K562 (cell line): ENCODE measurements around the gene TBXA2R. TPM values are rescaled to one million over a fixed set of nuclear protein-coding genes. Genes with fewer than 3 reads are reported as not detected.

ENCODE experiments used
- HMGN3 ChIP-seq: IDR thresholded peaks from 2 replicates; pipeline ENCODE4 v1.6.1; 2011; ENCODE audit warnings: borderline replicate concordance, low read depth, mild to moderate bottlenecking, mixed read lengths, low read length; ENCODE audit not compliant: insufficient read length; ENCODE audit errors: extremely low read depth
- KAT8 ChIP-seq: fragments of 450-650 bp; IDR thresholded peaks from 2 replicates; pipeline ENCODE4 v1.6.1; 2016; ENCODE audit warnings: low read depth, mild to moderate bottlenecking
- LARP7 ChIP-seq: fragments of 450-650 bp; IDR thresholded peaks from 2 replicates; pipeline ENCODE4 v1.6.1; 2016
- SMAD3 ChIP-seq: fragments of 450-650 bp; formaldehyde crosslinking; conservative IDR thresholded peaks from 2 replicates; pipeline ENCODE4 v1.4.0; 2020; ENCODE audit warnings: mild to moderate bottlenecking
- TCF3 ChIP-seq: sonication (generic); formaldehyde crosslinking; IDR thresholded peaks from 2 replicates; pipeline ENCODE4 v1.4.0; 2020; ENCODE audit warnings: mild to moderate bottlenecking, missing genetic modification reagents
- ZBTB17 ChIP-seq: fragments of 450-650 bp; formaldehyde crosslinking; IDR thresholded peaks from 2 replicates; pipeline ENCODE4 v1.4.0; 2020; ENCODE audit warnings: mild to moderate bottlenecking
- polyA plus RNA-seq, 8 experiments: library from polyadenylated mRNA; depleted of rRNA in 4 of 8; stranded (reverse) in 5 of 8; unstranded in 3 of 8; fragments of >200 nt; fragmentation: Nextera tagmentation in 2 of 8; fragmentation: Illumina TruSeq in 1 of 8; extraction: Ambion mirVana in 2 of 8; extraction: Trizol in 1 of 8; gene quantifications; 2 replicates each; pipeline versions ENCODE4 v1.2.1 to v1.2.3, GENCODE V29; 2011 to 2014; ENCODE audit warnings: inconsistent platforms in 1 of 8, missing spikeins in 1 of 8
- total RNA-seq, 7 experiments: library from RNA; depleted of rRNA in 6 of 7; stranded (reverse); fragments of >200 nt in 6 of 7; fragmentation: Illumina TruSeq in 2 of 7; extraction: Trizol in 2 of 7; gene quantifications; 2 replicates each; pipeline versions ENCODE4 v1.2.1 to v1.2.3, GENCODE V29; 2011 to 2021; ENCODE audit warnings: low replicate concordance in 1 of 7
- TF ChIP-seq, protein P1 (sequence below): fragments of 250-450 bp; sonication (Bioruptor Pico); IDR thresholded peaks from 2 replicates; pipeline ENCODE4 v1.4.0; 2020; ENCODE audit warnings: mild to moderate bottlenecking, moderate library complexity
- TF ChIP-seq, protein P2 (sequence below): fragments of 250-450 bp; sonication (Bioruptor Pico); IDR thresholded peaks from 2 replicates; pipeline ENCODE4 v1.5.0; 2021
- TF ChIP-seq, protein P3 (sequence below): fragments of 250-450 bp; sonication (Bioruptor Pico); IDR thresholded peaks from 2 replicates; pipeline ENCODE4 v1.5.0; 2021
- TF ChIP-seq, protein P4 (sequence below), 2 experiments: fragments of 450-650 bp; formaldehyde crosslinking in 1 of 2; IDR thresholded peaks; 2 replicates each; pipeline versions ENCODE4 v1.4.0 to v1.6.1; 2014 to 2020; ENCODE audit warnings: mild to moderate bottlenecking in 2 of 2, borderline replicate concordance in 1 of 2, low read depth in 1 of 2
- TF ChIP-seq, protein P5 (sequence below): sonication (generic); formaldehyde crosslinking; IDR thresholded peaks from 2 replicates; pipeline ENCODE4 v1.9.0; 2022; ENCODE audit warnings: mild to moderate bottlenecking, missing genetic modification reagents

The TBXA2R gene
- total and polyA plus RNA-seq, 9 of the 15 experiments (the other 6 are each of a cell fraction or from before 2014, with no cell fraction given): 1.5 to 24.0 (median 2.8) TPM

DNA sequence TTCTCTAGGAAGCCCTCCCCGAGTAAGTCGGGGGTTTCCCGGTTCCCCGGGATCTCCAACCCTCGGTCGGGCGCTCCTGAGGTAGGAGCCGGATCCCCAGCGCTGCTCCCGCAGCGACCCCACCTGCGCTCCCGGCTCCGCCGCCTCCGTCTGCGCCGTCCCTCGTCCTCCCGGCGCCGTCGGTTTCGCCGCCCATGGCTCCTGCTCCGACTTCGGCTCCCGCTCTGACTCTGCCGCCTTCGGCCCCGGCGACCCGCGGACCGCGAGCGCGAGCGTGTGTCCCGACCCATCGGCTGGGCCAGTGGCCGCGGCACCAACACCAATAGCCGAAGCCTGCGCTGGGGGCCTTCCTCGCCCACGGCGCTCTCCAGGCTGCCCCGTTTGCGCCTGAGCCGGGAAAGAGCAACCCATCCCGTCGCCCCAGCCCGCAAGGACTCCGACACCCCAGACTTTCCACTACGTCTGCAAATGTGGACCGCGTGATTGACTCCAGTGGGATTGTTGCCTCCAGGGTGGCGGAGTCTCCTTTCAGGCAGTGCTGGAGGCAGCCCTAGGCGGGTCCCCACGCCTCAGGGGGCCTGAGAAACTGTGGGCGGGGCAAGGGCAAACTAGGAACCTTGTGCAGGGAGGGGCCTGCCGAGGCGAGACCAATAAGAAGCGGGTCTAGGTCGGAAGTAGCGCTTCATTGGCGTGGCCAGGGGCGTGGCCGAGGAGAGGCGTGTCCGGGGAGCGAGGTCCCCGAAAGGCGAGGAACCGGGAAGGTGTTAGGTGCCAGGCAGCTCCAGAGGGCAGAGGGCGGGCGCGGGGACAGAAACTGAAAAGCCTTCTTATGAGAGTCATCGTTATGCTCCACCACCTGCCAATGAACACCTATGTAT, 20.0 kb upstream of the TBXA2R start, which contains the start of gene CACTIN (continued):
- TF ChIP-seq, protein P1, sequence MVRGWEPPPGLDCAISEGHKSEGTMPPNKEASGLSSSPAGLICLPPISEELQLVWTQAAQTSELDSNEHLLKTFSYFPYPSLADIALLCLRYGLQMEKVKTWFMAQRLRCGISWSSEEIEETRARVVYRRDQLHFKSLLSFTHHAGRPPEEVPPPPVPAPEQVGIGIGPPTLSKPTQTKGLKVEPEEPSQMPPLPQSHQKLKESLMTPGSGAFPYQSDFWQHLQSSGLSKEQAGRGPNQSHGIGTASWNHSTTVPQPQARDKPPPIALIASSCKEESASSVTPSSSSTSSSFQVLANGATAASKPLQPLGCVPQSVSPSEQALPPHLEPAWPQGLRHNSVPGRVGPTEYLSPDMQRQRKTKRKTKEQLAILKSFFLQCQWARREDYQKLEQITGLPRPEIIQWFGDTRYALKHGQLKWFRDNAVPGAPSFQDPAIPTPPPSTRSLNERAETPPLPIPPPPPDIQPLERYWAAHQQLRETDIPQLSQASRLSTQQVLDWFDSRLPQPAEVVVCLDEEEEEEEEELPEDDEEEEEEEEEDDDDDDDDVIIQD (CRISPR knock-in tag): no peak
- TF ChIP-seq LARP7 (no peak), KAT8 (no peak), HMGN3 (peak; percentile 59), TCF3 (no peak; the same call in 1 of the 2 replicates), ZBTB17 (0 out of 2 replicates have a peak, but pooled peaks have one; percentile 40), SMAD3 (CRISPR knock-in tag) (peak; percentile 81; the same call in 1 of the 2 replicates)
- TF ChIP-seq, protein P2, sequence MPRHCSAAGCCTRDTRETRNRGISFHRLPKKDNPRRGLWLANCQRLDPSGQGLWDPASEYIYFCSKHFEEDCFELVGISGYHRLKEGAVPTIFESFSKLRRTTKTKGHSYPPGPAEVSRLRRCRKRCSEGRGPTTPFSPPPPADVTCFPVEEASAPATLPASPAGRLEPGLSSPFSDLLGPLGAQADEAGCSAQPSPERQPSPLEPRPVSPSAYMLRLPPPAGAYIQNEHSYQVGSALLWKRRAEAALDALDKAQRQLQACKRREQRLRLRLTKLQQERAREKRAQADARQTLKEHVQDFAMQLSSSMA (CRISPR knock-in tag): no peak
- TF ChIP-seq, protein P3, sequence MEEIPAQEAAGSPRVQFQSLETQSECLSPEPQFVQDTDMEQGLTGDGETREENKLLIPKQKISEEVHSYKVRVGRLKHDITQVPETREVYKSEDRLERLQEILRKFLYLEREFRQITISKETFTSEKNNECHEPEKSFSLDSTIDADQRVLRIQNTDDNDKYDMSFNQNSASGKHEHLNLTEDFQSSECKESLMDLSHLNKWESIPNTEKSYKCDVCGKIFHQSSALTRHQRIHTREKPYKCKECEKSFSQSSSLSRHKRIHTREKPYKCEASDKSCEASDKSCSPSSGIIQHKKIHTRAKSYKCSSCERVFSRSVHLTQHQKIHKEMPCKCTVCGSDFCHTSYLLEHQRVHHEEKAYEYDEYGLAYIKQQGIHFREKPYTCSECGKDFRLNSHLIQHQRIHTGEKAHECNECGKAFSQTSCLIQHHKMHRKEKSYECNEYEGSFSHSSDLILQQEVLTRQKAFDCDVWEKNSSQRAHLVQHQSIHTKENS (CRISPR knock-in tag): no peak
- TF ChIP-seq, protein P4, sequence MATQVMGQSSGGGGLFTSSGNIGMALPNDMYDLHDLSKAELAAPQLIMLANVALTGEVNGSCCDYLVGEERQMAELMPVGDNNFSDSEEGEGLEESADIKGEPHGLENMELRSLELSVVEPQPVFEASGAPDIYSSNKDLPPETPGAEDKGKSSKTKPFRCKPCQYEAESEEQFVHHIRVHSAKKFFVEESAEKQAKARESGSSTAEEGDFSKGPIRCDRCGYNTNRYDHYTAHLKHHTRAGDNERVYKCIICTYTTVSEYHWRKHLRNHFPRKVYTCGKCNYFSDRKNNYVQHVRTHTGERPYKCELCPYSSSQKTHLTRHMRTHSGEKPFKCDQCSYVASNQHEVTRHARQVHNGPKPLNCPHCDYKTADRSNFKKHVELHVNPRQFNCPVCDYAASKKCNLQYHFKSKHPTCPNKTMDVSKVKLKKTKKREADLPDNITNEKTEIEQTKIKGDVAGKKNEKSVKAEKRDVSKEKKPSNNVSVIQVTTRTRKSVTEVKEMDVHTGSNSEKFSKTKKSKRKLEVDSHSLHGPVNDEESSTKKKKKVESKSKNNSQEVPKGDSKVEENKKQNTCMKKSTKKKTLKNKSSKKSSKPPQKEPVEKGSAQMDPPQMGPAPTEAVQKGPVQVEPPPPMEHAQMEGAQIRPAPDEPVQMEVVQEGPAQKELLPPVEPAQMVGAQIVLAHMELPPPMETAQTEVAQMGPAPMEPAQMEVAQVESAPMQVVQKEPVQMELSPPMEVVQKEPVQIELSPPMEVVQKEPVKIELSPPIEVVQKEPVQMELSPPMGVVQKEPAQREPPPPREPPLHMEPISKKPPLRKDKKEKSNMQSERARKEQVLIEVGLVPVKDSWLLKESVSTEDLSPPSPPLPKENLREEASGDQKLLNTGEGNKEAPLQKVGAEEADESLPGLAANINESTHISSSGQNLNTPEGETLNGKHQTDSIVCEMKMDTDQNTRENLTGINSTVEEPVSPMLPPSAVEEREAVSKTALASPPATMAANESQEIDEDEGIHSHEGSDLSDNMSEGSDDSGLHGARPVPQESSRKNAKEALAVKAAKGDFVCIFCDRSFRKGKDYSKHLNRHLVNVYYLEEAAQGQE (IDR thresholded peaks at IDR 0.05; ENCODE audit: borderline replicate concordance): no peak
- TF ChIP-seq, protein P4 (CRISPR knock-in tag; IDR thresholded peaks at IDR 0.05; ENCODE audit: low read depth): 0 out of 2 replicates have a peak, but pooled peaks have one; percentile 24
- TF ChIP-seq, protein P5, sequence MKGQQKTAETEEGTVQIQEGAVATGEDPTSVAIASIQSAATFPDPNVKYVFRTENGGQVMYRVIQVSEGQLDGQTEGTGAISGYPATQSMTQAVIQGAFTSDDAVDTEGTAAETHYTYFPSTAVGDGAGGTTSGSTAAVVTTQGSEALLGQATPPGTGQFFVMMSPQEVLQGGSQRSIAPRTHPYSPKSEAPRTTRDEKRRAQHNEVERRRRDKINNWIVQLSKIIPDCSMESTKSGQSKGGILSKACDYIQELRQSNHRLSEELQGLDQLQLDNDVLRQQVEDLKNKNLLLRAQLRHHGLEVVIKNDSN: peak; percentile 46; the same call in 1 of the 2 replicates
